HG03432 (cell line): ENCODE data around the gene GLRA3.
A peak's percentile ranks its signal among the peaks of the same experiment; 100 is the strongest.
"Not testable (repeated sequence)": the region's sequence is repeated elsewhere in the genome, so short reads cannot be mapped to it uniquely, and the experiment has no call there.

Source experiments
- ATAC-seq: cut with Tn5 transposase; IDR thresholded peaks from one replicate; pipeline ENCODE4 v1.9.1; 2021; ENCODE audit warnings: mild to moderate bottlenecking, moderate library complexity; ENCODE audit not compliant: unreplicated experiment

The GLRA3 gene

GRCh38 chr4:174813292-174813691 is 15.8 kb downstream of the GLRA3 start:
- ATAC-seq, result no peak

- no peak for ATAC-seq
Measured at GRCh38 chr4:174810834-174811233, 18.2 kb downstream of the GLRA3 start.

- ATAC-seq, result no peak
Measured at GRCh38 chr4:174808836-174809235, 20.2 kb downstream of the GLRA3 start.

- no peak for ATAC-seq
Measured at GRCh38 chr4:174808119-174808518, 20.9 kb downstream of the GLRA3 start.

- ATAC-seq, result no peak
Measured at GRCh38 chr4:174805746-174806145, 23.3 kb downstream of the GLRA3 start.

- no peak for ATAC-seq
Measured at GRCh38 chr4:174794543-174795094, 34.4 kb downstream of the GLRA3 start.

- no peak for ATAC-seq
Measured at GRCh38 chr4:174789657-174790056, 39.4 kb downstream of the GLRA3 start.

GRCh38 chr4:174778274-174778986 is 50.6 kb downstream of the GLRA3 start:
- ATAC-seq, result not testable (repeated sequence)

GRCh38 chr4:174775366-174775765 is 53.7 kb downstream of the GLRA3 start:
- no peak for ATAC-seq

GRCh38 chr4:174764105-174764729 is 64.8 kb downstream of the GLRA3 start:
- ATAC-seq, result peak; percentile 75

GRCh38 chr4:174763454-174764104 is 65.5 kb downstream of the GLRA3 start:
- ATAC-seq, result peak; percentile 87

- no peak for ATAC-seq
Measured at GRCh38 chr4:174761451-174761850, 67.6 kb downstream of the GLRA3 start.

GRCh38 chr4:174757736-174758135 is 71.3 kb downstream of the GLRA3 start:
- ATAC-seq, result no peak

GRCh38 chr4:174753021-174753420 is 76.0 kb downstream of the GLRA3 start:
- no peak for ATAC-seq

- ATAC-seq, result no peak
Measured at GRCh38 chr4:174752026-174752425, 77.0 kb downstream of the GLRA3 start.

GRCh38 chr4:174749091-174749490 is 80.0 kb downstream of the GLRA3 start:
- no peak for ATAC-seq

GRCh38 chr4:174746710-174747109 is 82.3 kb downstream of the GLRA3 start:
- ATAC-seq, result no peak

- no peak for ATAC-seq
Measured at GRCh38 chr4:174742561-174742960, 86.5 kb downstream of the GLRA3 start.

- ATAC-seq, result no peak
Measured at GRCh38 chr4:174739576-174739975, 89.5 kb downstream of the GLRA3 start.

- ATAC-seq, result no peak
Measured at GRCh38 chr4:174734181-174734580, 94.9 kb downstream of the GLRA3 start.

GRCh38 chr4:174717828-174718227 is 111.2 kb downstream of the GLRA3 start:
- no peak for ATAC-seq
